Stomach smooth muscle (tissue), 2 donors: Measurements from ENCODE around the gene SMARCAL1.

Experiments
- H3K27ac ChIP-seq: one replicate; pipeline ENCODE4 v1.7.0; 2013; ENCODE audit warnings: mild to moderate bottlenecking, low read length, inconsistent platforms
- H3K27me3 ChIP-seq, 2 donors: one replicate each; pipeline ENCODE4 v1.7.0; 2013; ENCODE audit warnings: low read length in 2 of 2; ENCODE audit not compliant: insufficient read depth in 2 of 2, control insufficient read depth in 1 of 2
- H3K36me3 ChIP-seq, 2 donors: one replicate each; pipeline ENCODE4 v1.7.0; 2013; ENCODE audit warnings: low read length in 2 of 2; ENCODE audit not compliant: control insufficient read depth in 2 of 2, insufficient read depth in 2 of 2
- H3K4me1 ChIP-seq: one replicate; pipeline ENCODE4 v1.7.0; 2013; ENCODE audit warnings: low read length; ENCODE audit not compliant: control insufficient read depth, insufficient read depth
- H3K4me3 ChIP-seq, 2 donors: one replicate each; pipeline ENCODE4 v1.7.0; 2013; ENCODE audit warnings: low read length in 2 of 2
- H3K9ac ChIP-seq, 2 donors: one replicate each; pipeline ENCODE4 v1.7.0; 2013; ENCODE audit warnings: low read length in 2 of 2, mild to moderate bottlenecking in 1 of 2
- H3K9me3 ChIP-seq, 2 donors: one replicate each; pipeline ENCODE4 v1.7.0; 2013; ENCODE audit warnings: low read length in 2 of 2; ENCODE audit not compliant: control insufficient read depth in 2 of 2
- donor health status: healthy.
- donor health status: Pancreatic carcinoma.

Gene SMARCAL1

DNA sequence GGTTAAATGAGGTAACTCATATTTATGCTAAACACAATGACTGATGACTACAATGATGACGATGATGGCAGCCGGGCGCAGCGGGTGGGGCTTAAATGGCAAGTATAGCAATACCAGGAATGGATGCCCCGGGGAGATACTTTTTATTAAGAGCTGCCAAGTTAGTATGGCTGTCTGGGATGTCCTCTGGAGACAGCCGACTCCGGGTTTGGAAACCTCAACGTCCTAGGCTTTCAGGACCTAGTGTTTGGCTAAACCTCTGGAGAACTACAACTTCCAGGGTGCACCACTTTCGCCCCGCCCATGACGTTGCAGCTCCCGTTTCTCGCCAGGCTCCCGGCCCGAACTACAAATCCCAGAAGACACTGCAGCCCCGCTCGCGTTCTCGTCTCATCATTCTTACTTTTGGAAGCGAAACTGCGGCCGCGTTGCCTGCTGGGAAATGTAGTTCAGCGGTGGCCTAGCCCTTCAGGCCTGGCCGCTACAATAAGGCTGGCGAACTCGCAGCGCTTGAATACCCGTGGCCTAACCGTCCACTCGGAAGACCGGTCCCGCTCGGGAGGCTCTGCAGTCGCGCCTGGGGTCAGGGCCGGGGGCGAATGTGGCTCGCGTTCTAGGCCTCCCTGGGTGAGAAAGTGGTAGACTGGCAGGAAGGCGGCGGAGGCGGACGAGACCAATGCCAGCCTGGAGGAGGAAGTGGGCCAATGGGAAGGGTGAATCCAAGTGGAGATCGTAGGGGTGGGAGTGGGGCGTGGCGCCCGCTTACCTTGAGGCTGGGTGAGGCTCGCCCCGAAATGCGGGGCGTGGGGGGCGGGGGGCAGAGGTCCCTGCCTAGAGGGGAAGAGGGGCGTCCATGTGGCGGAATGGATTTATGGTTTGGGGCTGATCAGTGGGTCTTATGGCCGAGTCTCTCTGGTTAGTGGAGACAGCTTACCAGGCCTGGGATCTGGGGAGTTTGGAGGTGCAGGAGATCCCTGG is at the start of gene SMARCAL1:
SMARCAL1 (plus strand) TSS at position 463 of the 978 bp plus-strand sequence. CDS start 2,221 bp downstream, outside the sequence.
- Histone ChIP-seq H3K4me3 (peak within 1 kb of the TSS; percentile 86 to 98), H3K9me3 (no peaks in the 10 kb centered on the region), H3K27ac (peak within 1 kb of the TSS; percentile 89), H3K36me3 (peaks cover 11 to 18% of the 10 kb centered on the region in 2 donors), H3K9ac (peak within 1 kb of the TSS; percentile 66 to 95), H3K4me1 (no peaks in the 10 kb centered on the region), H3K27me3 (peaks cover 0 to 2% of the 10 kb centered on the region in 2 donors)

DNA sequence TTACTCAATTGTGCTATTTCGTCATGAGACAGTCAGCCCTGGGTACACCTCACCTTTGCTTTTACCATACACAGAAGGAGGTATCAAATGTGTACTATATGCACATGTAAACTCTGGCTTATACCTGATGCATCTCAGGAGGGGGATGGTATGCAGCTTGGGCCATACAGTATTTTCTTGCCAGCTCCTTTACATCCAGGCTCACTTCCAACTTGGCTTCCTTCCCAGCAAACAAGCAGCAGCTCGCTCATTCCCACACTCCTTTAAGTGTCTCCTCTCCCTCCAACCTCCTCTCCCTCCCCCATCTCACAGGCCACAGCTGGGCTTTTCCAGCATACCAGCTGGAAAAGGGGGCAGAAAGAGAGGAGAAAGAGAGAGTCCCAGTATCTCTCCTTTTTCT is 49.6 kb upstream of the SMARCAL1 start:
- no peak overlapping the region for H3K9ac ChIP-seq
- no peaks in the 10 kb centered on the region for H3K4me1 ChIP-seq
- H3K9me3 ChIP-seq = peaks cover 0 to 5% of the 10 kb centered on the region in 2 donors
- H3K27ac ChIP-seq = no peak overlapping the region
- no peaks in the 10 kb centered on the region for H3K36me3 ChIP-seq
- peaks cover 5 to 17% of the 10 kb centered on the region in 2 donors for H3K27me3 ChIP-seq
- no peak overlapping the region for H3K4me3 ChIP-seq

DNA sequence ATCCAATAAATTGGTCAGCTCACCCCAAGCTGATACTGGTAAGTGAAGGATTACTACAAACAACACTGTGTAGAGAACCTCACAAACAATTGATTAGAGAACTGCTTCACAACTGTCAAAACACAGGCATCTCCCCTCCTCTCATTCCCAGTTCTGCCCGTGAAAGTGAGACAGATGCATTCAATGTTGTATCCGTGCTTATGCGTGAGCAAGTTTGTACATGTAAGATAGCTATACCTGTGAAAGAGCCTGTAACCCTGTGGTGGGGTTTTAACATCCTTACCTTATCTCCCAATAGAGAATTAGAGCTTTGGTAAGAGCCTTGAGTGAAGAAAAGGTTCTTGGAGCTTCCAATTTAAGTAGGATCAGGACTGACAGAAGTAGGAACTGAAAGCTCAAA is 49.1 kb upstream of the SMARCAL1 start:
- H3K27me3 ChIP-seq = peaks cover 9 to 19% of the 10 kb centered on the region in 2 donors
- H3K36me3 ChIP-seq = no peaks in the 10 kb centered on the region
- no peaks in the 10 kb centered on the region for H3K4me1 ChIP-seq
- no peak overlapping the region for H3K27ac ChIP-seq
- no peak overlapping the region for H3K4me3 ChIP-seq
- H3K9me3 ChIP-seq = peaks cover 0 to 5% of the 10 kb centered on the region in 2 donors
- no peak overlapping the region for H3K9ac ChIP-seq

DNA sequence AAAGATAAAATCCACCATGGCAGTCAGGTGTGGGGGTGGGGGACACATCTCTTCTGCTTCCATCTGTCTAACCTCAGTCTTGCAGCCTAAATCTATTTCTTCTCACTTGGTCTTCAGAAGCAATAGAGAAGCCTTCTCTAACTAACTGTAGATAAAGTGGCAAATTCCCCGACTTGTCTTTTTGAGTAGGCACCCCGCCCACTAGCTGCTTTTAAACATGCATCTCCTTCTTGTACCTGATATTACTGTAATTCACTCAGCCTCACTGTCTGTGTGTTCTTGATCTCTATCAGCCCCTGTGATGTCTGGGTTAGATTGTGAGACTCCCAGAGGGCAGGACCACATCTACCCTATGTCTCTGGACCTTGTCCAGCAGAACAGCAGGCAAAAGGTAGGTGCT is 46.8 kb upstream of the SMARCAL1 start:
- no peaks in the 10 kb centered on the region for H3K9me3 ChIP-seq
- H3K4me3 ChIP-seq = no peak overlapping the region
- H3K9ac ChIP-seq = no peak overlapping the region
- no peaks in the 10 kb centered on the region for H3K4me1 ChIP-seq
- H3K27ac ChIP-seq = no peak overlapping the region
- no peaks in the 10 kb centered on the region for H3K36me3 ChIP-seq
- H3K27me3 ChIP-seq = peaks cover 13 to 24% of the 10 kb centered on the region in 2 donors

DNA sequence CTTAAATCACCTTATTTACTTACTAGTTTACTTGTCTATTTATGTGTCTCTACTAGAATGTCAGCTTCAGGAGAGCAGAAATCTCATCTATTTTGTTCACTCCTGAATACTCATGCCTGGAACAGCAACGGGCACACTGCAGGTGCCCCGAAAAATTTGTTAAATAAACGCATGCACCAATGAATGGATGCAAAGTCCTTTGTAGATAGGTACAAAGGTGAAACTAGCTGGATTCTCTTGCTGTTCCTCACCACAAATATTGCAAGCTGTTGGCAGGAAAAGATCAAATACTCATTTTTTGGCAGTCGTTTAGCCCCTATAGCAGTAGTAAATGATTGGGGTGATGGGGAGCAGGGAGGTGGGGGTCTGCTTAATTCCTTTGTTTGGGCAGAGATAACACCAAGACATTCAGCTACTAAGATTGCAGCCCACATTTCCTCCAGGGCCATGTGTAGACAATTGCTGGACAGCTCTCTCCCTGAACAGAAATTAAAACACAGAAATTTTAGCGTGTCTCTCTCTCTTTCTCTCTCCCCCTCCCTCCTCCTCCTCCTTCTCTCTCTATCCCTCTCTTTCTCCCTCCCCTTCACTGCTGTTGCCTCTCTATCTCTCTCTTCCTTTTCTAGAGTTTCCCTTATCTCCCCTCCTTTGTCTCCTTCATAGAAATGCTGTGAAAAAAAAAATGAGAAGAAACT is 45.4 kb upstream of the SMARCAL1 start:
- no peaks in the 10 kb centered on the region for H3K9me3 ChIP-seq
- H3K27ac ChIP-seq = no peak overlapping the region
- no peaks in the 10 kb centered on the region for H3K36me3 ChIP-seq
- no peak overlapping the region for H3K9ac ChIP-seq
- H3K27me3 ChIP-seq = peaks cover 27 to 33% of the 10 kb centered on the region in 2 donors
- no peak overlapping the region for H3K4me3 ChIP-seq
- peaks cover 2% of the 10 kb centered on the region for H3K4me1 ChIP-seq

DNA sequence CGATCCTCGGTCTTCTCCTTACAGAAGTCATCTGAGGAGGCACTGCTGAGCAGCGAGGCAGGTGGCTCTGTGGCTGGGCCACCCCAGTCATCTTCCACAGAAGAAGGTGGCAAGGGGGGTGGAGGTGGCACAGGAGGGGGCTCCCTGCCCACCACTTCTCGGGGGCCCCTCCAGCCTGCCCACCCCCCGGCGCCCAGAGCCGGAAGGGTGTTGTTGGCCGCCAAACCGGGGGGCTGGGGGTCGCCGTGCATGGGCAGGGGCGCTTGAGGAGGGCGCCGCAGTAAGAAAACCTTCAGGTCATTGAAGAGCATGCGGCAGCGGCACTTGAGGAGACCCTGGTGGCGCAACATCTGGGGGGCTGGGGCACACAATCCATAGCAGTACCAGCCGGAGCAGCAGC is 42.5 kb upstream of the SMARCAL1 start:
- no peak overlapping the region for H3K4me3 ChIP-seq
- no peak overlapping the region for H3K9ac ChIP-seq
- no peaks in the 10 kb centered on the region for H3K36me3 ChIP-seq
- no peaks in the 10 kb centered on the region for H3K9me3 ChIP-seq
- H3K27me3 ChIP-seq = peaks cover 34 to 36% of the 10 kb centered on the region in 2 donors
- H3K27ac ChIP-seq = no peak overlapping the region
- H3K4me1 ChIP-seq = peaks cover 10% of the 10 kb centered on the region

DNA sequence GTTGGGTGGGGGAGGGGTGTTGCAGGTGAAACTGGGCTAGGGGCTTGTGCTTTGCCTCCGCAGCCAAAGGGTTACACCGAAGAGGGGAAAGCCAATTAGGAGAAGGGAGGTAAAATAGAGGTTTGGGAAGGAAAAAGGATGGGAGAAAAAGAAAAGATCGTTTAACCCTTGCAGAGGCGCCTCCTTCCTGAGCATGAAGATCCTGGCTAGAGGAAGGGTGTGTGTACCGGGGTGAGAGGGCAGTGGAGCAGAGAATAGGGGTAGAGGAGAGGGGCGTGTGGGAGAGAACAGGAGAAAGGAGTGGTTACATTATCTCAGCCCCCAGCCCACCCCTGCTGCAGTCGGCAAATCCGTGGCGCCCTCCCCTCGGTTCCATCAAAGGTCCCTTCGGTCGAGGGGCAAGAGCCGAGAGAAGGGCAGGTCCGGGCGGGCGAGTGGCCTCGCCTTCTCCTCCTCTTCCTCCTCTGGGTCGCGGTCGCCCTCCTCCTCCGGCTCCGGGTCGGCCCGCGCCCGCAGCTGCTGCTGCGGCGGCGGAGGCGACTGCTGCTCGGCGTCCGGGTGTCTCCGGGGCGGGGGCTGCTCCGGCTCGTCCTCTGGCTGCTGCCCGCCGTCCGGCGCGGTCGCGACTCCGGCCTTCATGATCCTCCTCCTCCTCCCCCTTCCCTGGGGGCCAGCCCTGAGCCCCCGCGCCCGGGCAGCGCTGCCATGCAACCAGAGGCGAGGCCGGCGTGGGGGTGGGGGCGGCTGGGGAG is 41.1 kb upstream of the SMARCAL1 start:
- H3K27ac ChIP-seq = no peak overlapping the region
- no peak overlapping the region for H3K4me3 ChIP-seq
- H3K27me3 ChIP-seq = peaks cover 34 to 36% of the 10 kb centered on the region in 2 donors
- H3K4me1 ChIP-seq = peaks cover 10% of the 10 kb centered on the region
- no peaks in the 10 kb centered on the region for H3K9me3 ChIP-seq
- no peaks in the 10 kb centered on the region for H3K36me3 ChIP-seq
- no peak overlapping the region for H3K9ac ChIP-seq

DNA sequence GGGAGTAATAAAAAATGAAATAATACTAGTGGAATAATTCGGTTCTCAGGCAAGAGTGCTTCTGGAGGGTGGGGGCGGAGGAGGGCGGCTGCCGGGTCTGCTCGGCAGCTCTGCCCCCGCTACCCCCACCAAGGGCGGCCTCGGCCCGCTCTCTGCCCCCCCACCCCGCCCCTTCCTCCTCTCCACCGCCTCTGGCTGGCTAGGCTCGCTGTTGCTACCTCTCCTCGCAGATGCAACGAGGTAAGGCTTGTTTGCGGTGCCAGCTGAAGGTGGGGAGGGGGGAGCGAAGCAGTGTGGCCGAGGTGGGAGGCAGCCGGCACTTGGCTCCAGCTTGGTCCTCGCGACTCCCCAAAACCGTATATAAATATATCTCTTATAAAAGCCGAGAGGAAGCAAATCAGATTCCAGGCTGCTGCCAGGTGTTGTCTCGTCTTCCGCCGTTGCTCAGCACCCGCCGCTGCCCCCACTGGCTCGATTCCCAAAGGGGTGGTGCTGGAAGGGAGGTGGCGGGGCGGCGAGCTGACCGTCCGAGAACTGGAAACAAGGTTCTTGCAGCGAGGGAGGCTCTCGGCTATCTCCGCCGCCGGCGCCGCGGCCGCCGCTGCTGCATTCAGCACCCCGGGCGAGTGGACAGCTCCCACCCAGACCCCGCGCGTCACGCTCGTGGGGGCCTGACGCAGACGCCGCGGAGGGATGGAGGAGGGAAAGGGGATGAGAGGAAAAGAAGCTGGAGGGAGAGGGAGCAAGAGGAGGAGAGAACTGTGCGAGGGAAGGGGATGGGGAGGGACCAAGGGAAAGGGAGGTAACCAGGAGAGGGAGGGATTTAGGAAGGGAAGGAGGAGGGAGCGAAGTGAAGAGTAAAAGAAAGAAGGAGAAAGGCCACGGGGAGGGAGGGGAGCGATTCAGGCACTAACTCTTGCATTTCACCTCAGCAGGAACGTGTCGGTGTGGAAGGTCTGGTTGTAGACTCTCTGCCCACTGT is 40.3 kb upstream of the SMARCAL1 start, which contains the start of gene MARCHF4:
MARCHF4 (minus strand) TSS at position 763 of the 982 bp plus-strand sequence. CDS start 2,223 bp downstream, outside the sequence.
- Histone ChIP-seq H3K36me3 (no peaks in the 10 kb centered on the region), H3K27ac (no peak within 1 kb of the TSS), H3K4me1 (peaks cover 10% of the 10 kb centered on the region), H3K27me3 (peaks cover 33 to 34% of the 10 kb centered on the region in 2 donors), H3K9me3 (no peaks in the 10 kb centered on the region), H3K9ac (no peak within 1 kb of the TSS), H3K4me3 (peak within 1 kb of the TSS; percentile 45 to 54)

DNA sequence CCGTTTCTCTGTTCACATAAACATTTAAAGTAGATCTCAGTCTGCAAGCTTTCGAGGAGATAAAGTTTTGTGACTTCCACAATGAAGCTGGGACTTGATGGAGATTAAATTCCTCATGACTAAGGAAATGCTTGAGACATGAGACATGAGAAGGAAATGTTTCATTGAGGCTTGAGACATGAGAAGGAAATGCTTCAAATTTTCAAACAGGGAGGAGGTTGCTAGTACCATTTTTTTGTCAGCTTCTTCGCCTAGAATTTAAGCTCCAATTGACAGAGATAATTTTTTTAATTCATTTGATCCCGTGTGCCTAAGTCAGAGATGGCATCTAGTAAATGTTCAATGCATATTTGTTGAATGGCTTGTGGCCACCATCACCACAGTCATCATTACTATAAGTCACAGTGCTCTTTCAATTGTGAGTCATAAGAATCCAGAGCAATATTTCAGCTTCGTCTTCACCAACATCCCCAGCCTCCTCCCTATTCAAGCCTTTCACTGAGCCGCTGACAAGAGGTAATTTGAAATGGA is 39.5 kb upstream of the SMARCAL1 start:
- Histone ChIP-seq H3K27me3 (peaks cover 32% of the 10 kb centered on the region in 2 donors), H3K36me3 (no peaks in the 10 kb centered on the region), H3K4me1 (peaks cover 10% of the 10 kb centered on the region), H3K9ac (no peak overlapping the region), H3K27ac (no peak overlapping the region), H3K4me3 (peak overlapping the region in 1 of 2 donors; percentile 54), H3K9me3 (no peaks in the 10 kb centered on the region)
